Prostate gland (tissue), 2 donors: ENCODE data around the gene NCOA3.

Source experiments
- POLR2A ChIP-seq: fragments of 450-650 bp; IDR thresholded peaks from one replicate; pipeline ENCODE4 v1.6.1; 2016; ENCODE audit warnings: antibody characterized with exemption, mild to moderate bottlenecking
- POLR2AphosphoS5 ChIP-seq: sonication (generic); formaldehyde crosslinking; IDR thresholded peaks from one replicate; pipeline ENCODE4 v1.6.1; 2017; ENCODE audit warnings: antibody characterized with exemption
- TF ChIP-seq, protein P1 (sequence below), 4 experiments: fragments of 200-600 bp in 2 of 4; fragments of 450-650 bp in 2 of 4; sonication (generic) in 2 of 4; IDR thresholded peaks; 1 replicate in 3 of 4; 2 replicates in 1 of 4; pipeline ENCODE4 v1.5.1; 2016 to 2019; ENCODE audit warnings: antibody characterized with exemption in 4 of 4, mild to moderate bottlenecking in 2 of 4, moderate library complexity in 2 of 4

DNA sequence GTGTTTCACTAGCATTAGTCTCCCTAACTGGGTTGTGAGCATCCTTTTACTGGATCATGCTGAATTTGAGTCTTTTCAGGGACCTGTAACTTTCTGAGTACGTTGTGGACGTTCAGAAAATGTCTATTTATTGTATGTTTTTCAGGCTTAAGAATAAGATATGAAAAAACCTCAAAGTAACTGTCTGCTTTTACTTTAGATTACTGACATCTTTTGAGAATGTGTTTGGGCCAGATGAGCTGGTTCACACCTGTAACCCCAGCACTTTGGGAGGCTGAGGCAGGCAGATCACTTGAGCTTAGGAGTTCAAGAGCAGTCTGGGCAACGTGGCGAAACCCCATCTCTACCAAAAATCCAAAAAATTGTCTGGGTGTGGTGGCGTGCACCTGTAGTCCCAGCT, 32.7 kb downstream of the NCOA3 start:
- TF ChIP-seq POLR2A, result no peak
- TF ChIP-seq, protein P1, sequence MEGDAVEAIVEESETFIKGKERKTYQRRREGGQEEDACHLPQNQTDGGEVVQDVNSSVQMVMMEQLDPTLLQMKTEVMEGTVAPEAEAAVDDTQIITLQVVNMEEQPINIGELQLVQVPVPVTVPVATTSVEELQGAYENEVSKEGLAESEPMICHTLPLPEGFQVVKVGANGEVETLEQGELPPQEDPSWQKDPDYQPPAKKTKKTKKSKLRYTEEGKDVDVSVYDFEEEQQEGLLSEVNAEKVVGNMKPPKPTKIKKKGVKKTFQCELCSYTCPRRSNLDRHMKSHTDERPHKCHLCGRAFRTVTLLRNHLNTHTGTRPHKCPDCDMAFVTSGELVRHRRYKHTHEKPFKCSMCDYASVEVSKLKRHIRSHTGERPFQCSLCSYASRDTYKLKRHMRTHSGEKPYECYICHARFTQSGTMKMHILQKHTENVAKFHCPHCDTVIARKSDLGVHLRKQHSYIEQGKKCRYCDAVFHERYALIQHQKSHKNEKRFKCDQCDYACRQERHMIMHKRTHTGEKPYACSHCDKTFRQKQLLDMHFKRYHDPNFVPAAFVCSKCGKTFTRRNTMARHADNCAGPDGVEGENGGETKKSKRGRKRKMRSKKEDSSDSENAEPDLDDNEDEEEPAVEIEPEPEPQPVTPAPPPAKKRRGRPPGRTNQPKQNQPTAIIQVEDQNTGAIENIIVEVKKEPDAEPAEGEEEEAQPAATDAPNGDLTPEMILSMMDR (IDR thresholded peaks at IDR 0.05), result no peak
- no peak for TF ChIP-seq POLR2AphosphoS5
